K562 (cell line): ENCODE results near the gene ZNF366. TPM values are rescaled to one million over a fixed set of nuclear protein-coding genes. Genes with fewer than 3 reads are reported as not detected.

Experiments
- ARID2 ChIP-seq: fragments of 450-650 bp; IDR thresholded peaks from 2 replicates; pipeline ENCODE4 v1.6.1; 2017; ENCODE audit warnings: antibody characterized with exemption, mild to moderate bottlenecking
- HNRNPUL1 ChIP-seq: fragments of 200-400 bp; formaldehyde crosslinking; IDR thresholded peaks from 2 replicates; pipeline ENCODE4 v1.6.1; 2017; ENCODE audit warnings: low read length
- POLR2A ChIP-seq: fragments of 450-650 bp; conservative IDR thresholded peaks from 2 replicates; pipeline ENCODE4 v1.6.1; 2016
- SMARCE1 ChIP-seq: fragments of 450-650 bp; IDR thresholded peaks from 2 replicates; pipeline ENCODE4 v1.7.1; 2016; ENCODE audit warnings: mild to moderate bottlenecking
- STAT5B ChIP-seq: fragments of 250-450 bp; sonication (Bioruptor Pico); IDR thresholded peaks from 2 replicates; pipeline ENCODE4 v1.8.0; 2021; ENCODE audit warnings: mild to moderate bottlenecking, inconsistent platforms
- ZNF764 ChIP-seq: fragments of 250-450 bp; sonication (Bioruptor Pico); IDR thresholded peaks from 2 replicates; pipeline ENCODE4 v1.4.0; 2020; ENCODE audit warnings: low read depth, mild to moderate bottlenecking, moderate library complexity
- polyA plus RNA-seq, 8 experiments: library from polyadenylated mRNA; depleted of rRNA in 4 of 8; stranded (reverse) in 5 of 8; unstranded in 3 of 8; fragments of >200 nt; fragmentation: Nextera tagmentation in 2 of 8; fragmentation: Illumina TruSeq in 1 of 8; extraction: Ambion mirVana in 2 of 8; extraction: Trizol in 1 of 8; gene quantifications; 2 replicates each; pipeline versions ENCODE4 v1.2.1 to v1.2.3, GENCODE V29; 2011 to 2014; ENCODE audit warnings: inconsistent platforms in 1 of 8, missing spikeins in 1 of 8
- total RNA-seq, 7 experiments: library from RNA; depleted of rRNA in 6 of 7; stranded (reverse); fragments of >200 nt in 6 of 7; fragmentation: Illumina TruSeq in 2 of 7; extraction: Trizol in 2 of 7; gene quantifications; 2 replicates each; pipeline versions ENCODE4 v1.2.1 to v1.2.3, GENCODE V29; 2011 to 2021; ENCODE audit warnings: low replicate concordance in 1 of 7
- TF ChIP-seq, protein P1 (sequence below): fragments of 450-650 bp; conservative IDR thresholded peaks from 2 replicates; pipeline ENCODE4 v1.6.1; 2016; ENCODE audit warnings: missing genetic modification characterization, low read depth, mild to moderate bottlenecking, missing compliant biosample characterization, moderate library complexity
- TF ChIP-seq, protein P2 (sequence below): sonication (generic); formaldehyde crosslinking; IDR thresholded peaks from 2 replicates; pipeline ENCODE4 v1.8.1; 2023; ENCODE audit warnings: missing genetic modification reagents, mild to moderate bottlenecking, borderline replicate concordance
- TF ChIP-seq, protein P3 (sequence below): sonication (generic); formaldehyde crosslinking; IDR thresholded peaks from 2 replicates; pipeline ENCODE4 v1.8.1; 2023; ENCODE audit warnings: mild to moderate bottlenecking, missing genetic modification reagents
- TF ChIP-seq, protein P4 (sequence below), 2 experiments: fragments of 450-650 bp; conservative IDR thresholded peaks; 2 replicates each; pipeline ENCODE4 v1.6.1; 2017; ENCODE audit warnings: mild to moderate bottlenecking in 2 of 2, moderate library complexity in 2 of 2
- TF ChIP-seq, protein P5 (sequence below): fragments of 250-450 bp; sonication (Bioruptor Pico); IDR thresholded peaks from 2 replicates; pipeline ENCODE4 v1.9.0; 2021; ENCODE audit warnings: mild to moderate bottlenecking, inconsistent platforms

The ZNF366 gene
- total and polyA plus RNA-seq, 9 of the 15 experiments (the other 6 are each of a cell fraction or from before 2014, with no cell fraction given) = not detected

DNA sequence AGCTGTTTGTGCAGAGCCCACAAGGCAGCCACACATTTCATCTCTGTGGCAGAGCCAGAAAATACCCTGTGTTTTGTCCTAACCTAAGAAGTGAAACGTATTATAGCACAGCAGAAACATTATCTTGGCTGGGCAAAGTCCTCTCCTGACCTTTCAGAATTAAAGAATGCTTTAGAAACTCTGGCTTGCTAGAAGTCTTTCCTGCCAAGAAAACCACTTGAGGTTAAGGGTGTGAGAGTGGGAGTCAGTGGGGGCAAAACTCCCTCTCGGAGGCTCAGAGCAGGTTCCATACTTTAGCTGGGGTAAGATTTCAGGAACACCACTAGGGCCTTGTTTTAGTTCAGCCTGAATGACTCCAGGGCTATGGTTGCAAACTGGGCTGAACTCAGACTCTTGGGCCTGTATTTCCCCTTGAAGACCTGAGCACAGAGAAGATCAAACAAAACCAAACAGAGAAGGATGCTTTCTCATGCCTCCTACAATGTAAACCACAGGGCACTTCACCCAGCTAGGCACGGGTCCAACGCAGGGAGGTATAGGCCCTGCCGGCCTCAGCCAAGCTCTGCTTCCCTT is 48.0 kb downstream of the ZNF366 start (continued):
- TF ChIP-seq, protein P1, sequence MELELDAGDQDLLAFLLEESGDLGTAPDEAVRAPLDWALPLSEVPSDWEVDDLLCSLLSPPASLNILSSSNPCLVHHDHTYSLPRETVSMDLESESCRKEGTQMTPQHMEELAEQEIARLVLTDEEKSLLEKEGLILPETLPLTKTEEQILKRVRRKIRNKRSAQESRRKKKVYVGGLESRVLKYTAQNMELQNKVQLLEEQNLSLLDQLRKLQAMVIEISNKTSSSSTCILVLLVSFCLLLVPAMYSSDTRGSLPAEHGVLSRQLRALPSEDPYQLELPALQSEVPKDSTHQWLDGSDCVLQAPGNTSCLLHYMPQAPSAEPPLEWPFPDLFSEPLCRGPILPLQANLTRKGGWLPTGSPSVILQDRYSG (tag) = no peak
- no peak for TF ChIP-seq SMARCE1
- TF ChIP-seq POLR2A = no peak
- TF ChIP-seq ARID2 = no peak
- TF ChIP-seq STAT5B = no peak
- TF ChIP-seq, protein P2, sequence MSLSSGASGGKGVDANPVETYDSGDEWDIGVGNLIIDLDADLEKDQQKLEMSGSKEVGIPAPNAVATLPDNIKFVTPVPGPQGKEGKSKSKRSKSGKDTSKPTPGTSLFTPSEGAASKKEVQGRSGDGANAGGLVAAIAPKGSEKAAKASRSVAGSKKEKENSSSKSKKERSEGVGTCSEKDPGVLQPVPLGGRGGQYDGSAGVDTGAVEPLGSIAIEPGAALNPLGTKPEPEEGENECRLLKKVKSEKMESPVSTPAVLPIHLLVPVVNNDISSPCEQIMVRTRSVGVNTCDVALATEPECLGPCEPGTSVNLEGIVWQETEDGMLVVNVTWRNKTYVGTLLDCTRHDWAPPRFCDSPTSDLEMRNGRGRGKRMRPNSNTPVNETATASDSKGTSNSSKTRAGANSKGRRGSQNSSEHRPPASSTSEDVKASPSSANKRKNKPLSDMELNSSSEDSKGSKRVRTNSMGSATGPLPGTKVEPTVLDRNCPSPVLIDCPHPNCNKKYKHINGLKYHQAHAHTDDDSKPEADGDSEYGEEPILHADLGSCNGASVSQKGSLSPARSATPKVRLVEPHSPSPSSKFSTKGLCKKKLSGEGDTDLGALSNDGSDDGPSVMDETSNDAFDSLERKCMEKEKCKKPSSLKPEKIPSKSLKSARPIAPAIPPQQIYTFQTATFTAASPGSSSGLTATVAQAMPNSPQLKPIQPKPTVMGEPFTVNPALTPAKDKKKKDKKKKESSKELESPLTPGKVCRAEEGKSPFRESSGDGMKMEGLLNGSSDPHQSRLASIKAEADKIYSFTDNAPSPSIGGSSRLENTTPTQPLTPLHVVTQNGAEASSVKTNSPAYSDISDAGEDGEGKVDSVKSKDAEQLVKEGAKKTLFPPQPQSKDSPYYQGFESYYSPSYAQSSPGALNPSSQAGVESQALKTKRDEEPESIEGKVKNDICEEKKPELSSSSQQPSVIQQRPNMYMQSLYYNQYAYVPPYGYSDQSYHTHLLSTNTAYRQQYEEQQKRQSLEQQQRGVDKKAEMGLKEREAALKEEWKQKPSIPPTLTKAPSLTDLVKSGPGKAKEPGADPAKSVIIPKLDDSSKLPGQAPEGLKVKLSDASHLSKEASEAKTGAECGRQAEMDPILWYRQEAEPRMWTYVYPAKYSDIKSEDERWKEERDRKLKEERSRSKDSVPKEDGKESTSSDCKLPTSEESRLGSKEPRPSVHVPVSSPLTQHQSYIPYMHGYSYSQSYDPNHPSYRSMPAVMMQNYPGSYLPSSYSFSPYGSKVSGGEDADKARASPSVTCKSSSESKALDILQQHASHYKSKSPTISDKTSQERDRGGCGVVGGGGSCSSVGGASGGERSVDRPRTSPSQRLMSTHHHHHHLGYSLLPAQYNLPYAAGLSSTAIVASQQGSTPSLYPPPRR = no peak
- no peak for TF ChIP-seq ZNF764 (CRISPR knock-in tag)
- TF ChIP-seq, protein P3, sequence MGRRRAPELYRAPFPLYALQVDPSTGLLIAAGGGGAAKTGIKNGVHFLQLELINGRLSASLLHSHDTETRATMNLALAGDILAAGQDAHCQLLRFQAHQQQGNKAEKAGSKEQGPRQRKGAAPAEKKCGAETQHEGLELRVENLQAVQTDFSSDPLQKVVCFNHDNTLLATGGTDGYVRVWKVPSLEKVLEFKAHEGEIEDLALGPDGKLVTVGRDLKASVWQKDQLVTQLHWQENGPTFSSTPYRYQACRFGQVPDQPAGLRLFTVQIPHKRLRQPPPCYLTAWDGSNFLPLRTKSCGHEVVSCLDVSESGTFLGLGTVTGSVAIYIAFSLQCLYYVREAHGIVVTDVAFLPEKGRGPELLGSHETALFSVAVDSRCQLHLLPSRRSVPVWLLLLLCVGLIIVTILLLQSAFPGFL (CRISPR knock-in tag) = no peak
- TF ChIP-seq, protein P4, sequence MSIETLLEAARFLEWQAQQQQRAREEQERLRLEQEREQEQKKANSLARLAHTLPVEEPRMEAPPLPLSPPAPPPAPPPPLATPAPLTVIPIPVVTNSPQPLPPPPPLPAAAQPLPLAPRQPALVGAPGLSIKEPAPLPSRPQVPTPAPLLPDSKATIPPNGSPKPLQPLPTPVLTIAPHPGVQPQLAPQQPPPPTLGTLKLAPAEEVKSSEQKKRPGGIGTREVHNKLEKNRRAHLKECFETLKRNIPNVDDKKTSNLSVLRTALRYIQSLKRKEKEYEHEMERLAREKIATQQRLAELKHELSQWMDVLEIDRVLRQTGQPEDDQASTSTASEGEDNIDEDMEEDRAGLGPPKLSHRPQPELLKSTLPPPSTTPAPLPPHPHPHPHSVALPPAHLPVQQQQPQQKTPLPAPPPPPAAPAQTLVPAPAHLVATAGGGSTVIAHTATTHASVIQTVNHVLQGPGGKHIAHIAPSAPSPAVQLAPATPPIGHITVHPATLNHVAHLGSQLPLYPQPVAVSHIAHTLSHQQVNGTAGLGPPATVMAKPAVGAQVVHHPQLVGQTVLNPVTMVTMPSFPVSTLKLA (conservative IDR thresholded peaks at IDR 0.05) = no peak
- TF ChIP-seq, protein P5, sequence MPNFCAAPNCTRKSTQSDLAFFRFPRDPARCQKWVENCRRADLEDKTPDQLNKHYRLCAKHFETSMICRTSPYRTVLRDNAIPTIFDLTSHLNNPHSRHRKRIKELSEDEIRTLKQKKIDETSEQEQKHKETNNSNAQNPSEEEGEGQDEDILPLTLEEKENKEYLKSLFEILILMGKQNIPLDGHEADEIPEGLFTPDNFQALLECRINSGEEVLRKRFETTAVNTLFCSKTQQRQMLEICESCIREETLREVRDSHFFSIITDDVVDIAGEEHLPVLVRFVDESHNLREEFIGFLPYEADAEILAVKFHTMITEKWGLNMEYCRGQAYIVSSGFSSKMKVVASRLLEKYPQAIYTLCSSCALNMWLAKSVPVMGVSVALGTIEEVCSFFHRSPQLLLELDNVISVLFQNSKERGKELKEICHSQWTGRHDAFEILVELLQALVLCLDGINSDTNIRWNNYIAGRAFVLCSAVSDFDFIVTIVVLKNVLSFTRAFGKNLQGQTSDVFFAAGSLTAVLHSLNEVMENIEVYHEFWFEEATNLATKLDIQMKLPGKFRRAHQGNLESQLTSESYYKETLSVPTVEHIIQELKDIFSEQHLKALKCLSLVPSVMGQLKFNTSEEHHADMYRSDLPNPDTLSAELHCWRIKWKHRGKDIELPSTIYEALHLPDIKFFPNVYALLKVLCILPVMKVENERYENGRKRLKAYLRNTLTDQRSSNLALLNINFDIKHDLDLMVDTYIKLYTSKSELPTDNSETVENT (CRISPR knock-in tag) = no peak
- no peak for TF ChIP-seq HNRNPUL1
